HL-60 (cell line): ENCODE data around the gene ATF6.

Experiments used
- DNase-seq, 2 experiments: peaks; one replicate each; pipeline ENCODE4 v3.0.0-alpha.2; 2010 to 2020; ENCODE audit warnings: low read depth in 1 of 2, low spot score in 1 of 2
- H3K27ac ChIP-seq: fragments of 250-450 bp; sonication (Bioruptor Pico); replicated peaks from 2 replicates; pipeline ENCODE4 v1.5.1; 2020; ENCODE audit warnings: mild to moderate bottlenecking, moderate library complexity
- H3K27me3 ChIP-seq: fragments of 250-450 bp; sonication (Bioruptor Pico); 2 replicates; pipeline ENCODE4 v1.5.1; 2021; ENCODE audit warnings: mild to moderate bottlenecking, moderate library complexity; ENCODE audit not compliant: insufficient read depth, poor library complexity, severe bottlenecking
- H3K4me3 ChIP-seq: replicated peaks from 2 replicates; pipeline ENCODE4 v1.5.1; 2011; ENCODE audit warnings: mild to moderate bottlenecking, control low read depth, low read length; ENCODE audit not compliant: insufficient read depth
- CTCF ChIP-seq: IDR thresholded peaks from one replicate; pipeline ENCODE4 v1.5.1; 2011; ENCODE audit warnings: low read length, control low read depth, inconsistent platforms; ENCODE audit not compliant: insufficient read depth
- GABPA ChIP-seq: IDR thresholded peaks from 2 replicates; pipeline ENCODE4 v1.6.1; 2012; ENCODE audit warnings: low read depth
- POLR2AphosphoS5 ChIP-seq: IDR thresholded peaks from 2 replicates; pipeline ENCODE4 v1.6.1; 2012; ENCODE audit warnings: low read depth
- REST ChIP-seq: IDR thresholded peaks from 2 replicates; pipeline ENCODE4 v1.6.1; 2012; ENCODE audit warnings: low read depth; ENCODE audit not compliant: insufficient replicate concordance
- SPI1 ChIP-seq: IDR thresholded peaks from 2 replicates; pipeline ENCODE4 v1.6.1; 2012; ENCODE audit warnings: low read depth, mild to moderate bottlenecking, borderline replicate concordance

ATF6 gene

GRCh38 chr1:161863549-161863948 is 97.4 kb downstream of the ATF6 start:
- H3K27ac ChIP-seq: no peak overlapping the region
- H3K27me3 ChIP-seq: no peaks in the 10 kb centered on the region
- no peak overlapping the region for H3K4me3 ChIP-seq
- TF ChIP-seq SPI1: no peak
- TF ChIP-seq REST: no peak
- no peak for TF ChIP-seq POLR2AphosphoS5
- TF ChIP-seq GABPA: no peak
- no peak for TF ChIP-seq CTCF
- no peak for DNase-seq

- no peaks in the 10 kb centered on the region for H3K27me3 ChIP-seq
- DNase-seq: no peak
- no peak overlapping the region for H3K27ac ChIP-seq
- TF ChIP-seq POLR2AphosphoS5 (no peak), CTCF (no peak), SPI1 (no peak), REST (no peak), GABPA (no peak)
- H3K4me3 ChIP-seq: no peak overlapping the region
These were observed 98.5 kb downstream of the ATF6 start for GRCh38 chr1:161864577-161864976.

- Histone ChIP-seq H3K27me3 (no peaks in the 10 kb centered on the region), H3K27ac (no peak overlapping the region), H3K4me3 (no peak overlapping the region)
- no peak for DNase-seq
- no peak for TF ChIP-seq REST
- TF ChIP-seq SPI1: no peak
- TF ChIP-seq POLR2AphosphoS5: no peak
- no peak for TF ChIP-seq GABPA
- no peak for TF ChIP-seq CTCF
These were observed 100.1 kb downstream of the ATF6 start for GRCh38 chr1:161866241-161866640.
